Mesenchymal stem cell (in vitro differentiated cells and primary cell): Measurements from ENCODE around the gene CFAP74.

ENCODE experiments used
- DNase-seq: peaks from one replicate; pipeline ENCODE4 v3.0.0-alpha.2; 2013
- H2AFZ ChIP-seq: one replicate; pipeline ENCODE4 v1.6.1; 2013; ENCODE audit warnings: low read depth, mild to moderate bottlenecking, control low read depth, inconsistent platforms, low read length, moderate library complexity
- H2AK5ac ChIP-seq: 2 replicates; pipeline ENCODE4 v1.6.1; 2013; ENCODE audit warnings: low read length, moderate library complexity, mild to moderate bottlenecking, inconsistent platforms; ENCODE audit not compliant: severe bottlenecking
- H2BK120ac ChIP-seq: one replicate; pipeline ENCODE4 v1.6.1; 2013; ENCODE audit warnings: low read depth, mild to moderate bottlenecking, inconsistent platforms, low read length, moderate library complexity
- H2BK12ac ChIP-seq, 2 experiments: one replicate each; pipeline ENCODE4 v1.6.1; 2013; ENCODE audit warnings: inconsistent platforms in 2 of 2, low read length in 2 of 2, mild to moderate bottlenecking in 2 of 2, moderate library complexity in 2 of 2, control low read depth in 1 of 2
- H2BK15ac ChIP-seq: one replicate; pipeline ENCODE4 v1.6.1; 2013; ENCODE audit warnings: mild to moderate bottlenecking, low read depth, inconsistent platforms; ENCODE audit not compliant: poor library complexity, severe bottlenecking
- H2BK5ac ChIP-seq: 2 replicates; pipeline ENCODE4 v1.6.1; 2013; ENCODE audit warnings: low read depth, mild to moderate bottlenecking, low read length, control low read depth, inconsistent platforms; ENCODE audit not compliant: poor library complexity, severe bottlenecking
- H3K14ac ChIP-seq, 2 experiments: one replicate each; pipeline ENCODE4 v1.6.1; 2013; ENCODE audit warnings: inconsistent platforms in 2 of 2, low read length in 2 of 2, control low read depth in 1 of 2, mild to moderate bottlenecking in 1 of 2, moderate library complexity in 1 of 2
- H3K18ac ChIP-seq, 2 experiments: one replicate each; pipeline ENCODE4 v1.6.1; 2013; ENCODE audit warnings: inconsistent platforms in 2 of 2, low read length in 2 of 2, control low read depth in 1 of 2, low read depth in 1 of 2, mild to moderate bottlenecking in 1 of 2
- H3K23ac ChIP-seq, 2 experiments: one replicate each; pipeline ENCODE4 v1.6.1; 2013; ENCODE audit warnings: inconsistent platforms in 2 of 2, low read length in 2 of 2, mild to moderate bottlenecking in 2 of 2, moderate library complexity in 2 of 2, control low read depth in 1 of 2
- H3K27ac ChIP-seq: 2 replicates; pipeline ENCODE4 v1.5.1; 2013; ENCODE audit warnings: mild to moderate bottlenecking, moderate library complexity, low read length, control low read depth, inconsistent platforms; ENCODE audit not compliant: poor library complexity, severe bottlenecking
- H3K27me3 ChIP-seq, 2 experiments: 2 replicates each; pipeline versions ENCODE4 v1.6.1 to v1.7.0; 2013; ENCODE audit warnings: low read length in 2 of 2, mild to moderate bottlenecking in 2 of 2, moderate library complexity in 2 of 2, control low read depth in 1 of 2, inconsistent platforms in 1 of 2; ENCODE audit not compliant: control insufficient read depth in 1 of 2, insufficient read depth in 1 of 2
- H3K36me3 ChIP-seq, 2 experiments: 2 replicates each; pipeline versions ENCODE4 v1.6.1 to v1.7.0; 2013; ENCODE audit warnings: low read length in 2 of 2, control low read depth in 1 of 2, inconsistent platforms in 1 of 2, low read depth in 1 of 2, mild to moderate bottlenecking in 1 of 2; ENCODE audit not compliant: insufficient read depth in 2 of 2, control insufficient read depth in 1 of 2
- H3K4ac ChIP-seq, 2 experiments: one replicate each; pipeline ENCODE4 v1.6.1; 2013; ENCODE audit warnings: inconsistent platforms in 2 of 2, low read length in 2 of 2, mild to moderate bottlenecking in 2 of 2, moderate library complexity in 2 of 2, control low read depth in 1 of 2, low read depth in 1 of 2
- H3K4me1 ChIP-seq: 2 replicates; pipeline ENCODE4 v1.6.1; 2013; ENCODE audit warnings: low read depth, low read length, control low read depth; ENCODE audit not compliant: control insufficient read depth, insufficient read depth
- H3K4me2 ChIP-seq: 2 replicates; pipeline ENCODE4 v1.6.1; 2013; ENCODE audit warnings: low read length, mild to moderate bottlenecking, inconsistent platforms; ENCODE audit not compliant: poor library complexity, severe bottlenecking
- H3K4me3 ChIP-seq, 2 experiments: 2 replicates each; pipeline versions ENCODE4 v1.5.1 to v1.7.0; 2013; ENCODE audit warnings: low read length in 2 of 2, mild to moderate bottlenecking in 2 of 2, control low read depth in 1 of 2, low read depth in 1 of 2; ENCODE audit not compliant: insufficient read depth in 1 of 2
- H3K79me1 ChIP-seq: replicated peaks from 2 replicates; pipeline ENCODE4 v1.6.1; 2013; ENCODE audit warnings: mild to moderate bottlenecking, control low read depth, low read length, inconsistent platforms; ENCODE audit not compliant: poor library complexity, severe bottlenecking
- H3K9ac ChIP-seq: 2 replicates; pipeline ENCODE4 v1.7.0; 2013; ENCODE audit warnings: mild to moderate bottlenecking, low read length, moderate library complexity
- H3K9me3 ChIP-seq: 2 replicates; pipeline ENCODE4 v1.7.0; 2013; ENCODE audit warnings: mild to moderate bottlenecking, low read length; ENCODE audit not compliant: control insufficient read depth
- H4K8ac ChIP-seq: one replicate; pipeline ENCODE4 v1.6.1; 2013; ENCODE audit warnings: inconsistent platforms, mild to moderate bottlenecking, low read length, moderate library complexity
- H4K91ac ChIP-seq: one replicate; pipeline ENCODE4 v1.6.1; 2013; ENCODE audit warnings: mild to moderate bottlenecking, low read length, inconsistent platforms
- WGBS: methylation state at CpG from one replicate; pipeline ENCODE4 v1.1.7; 2013; ENCODE audit warnings: mixed read lengths; 5-methylcytosine and 5-hydroxymethylcytosine counted together

The CFAP74 gene

DNA sequence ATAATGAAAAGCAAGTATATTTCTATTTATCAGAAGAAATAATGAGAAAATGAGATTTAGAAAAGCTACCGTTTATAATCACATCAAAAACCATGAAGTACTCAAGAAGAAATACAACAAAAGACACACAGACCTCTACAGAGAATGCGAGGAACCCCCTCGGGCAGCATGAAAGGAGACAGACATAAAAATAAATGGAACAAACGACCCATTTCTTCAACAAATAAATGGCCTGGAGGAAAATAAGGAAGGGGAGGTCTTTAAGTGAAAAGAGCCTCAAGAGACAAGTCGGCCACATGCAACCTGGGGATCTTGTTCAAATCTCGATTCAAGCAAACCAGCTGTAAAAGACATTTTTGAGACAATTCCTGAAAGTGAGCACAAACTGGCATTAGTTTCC is 6.0 kb downstream of the CFAP74 start:
- Histone ChIP-seq H4K91ac (no peak overlapping the region), H2BK120ac (no peak overlapping the region), H3K27me3 (peaks cover 18 to 34% of the 10 kb centered on the region in 2 experiments), H3K9me3 (no peaks in the 10 kb centered on the region), H2BK12ac (no peak overlapping the region), H3K9ac (no peak overlapping the region), H3K4me3 (no peak overlapping the region), H2BK15ac (no peak overlapping the region), H3K36me3 (no peaks in the 10 kb centered on the region), H3K4ac (no peak overlapping the region), H2AK5ac (no peak overlapping the region), H3K27ac (no peak overlapping the region), H2BK5ac (no peak overlapping the region), H3K4me1 (no peaks in the 10 kb centered on the region), H2AFZ (no peak overlapping the region), H3K79me1 (no peaks in the 10 kb centered on the region), H4K8ac (no peak overlapping the region), H3K18ac (no peak overlapping the region), H3K14ac (no peak overlapping the region), H3K23ac (no peak overlapping the region), H3K4me2 (no peak overlapping the region)
- DNase-seq, result no peak
- 84% methylated on average over 5 of the region's 6 CpGs for WGBS

DNA sequence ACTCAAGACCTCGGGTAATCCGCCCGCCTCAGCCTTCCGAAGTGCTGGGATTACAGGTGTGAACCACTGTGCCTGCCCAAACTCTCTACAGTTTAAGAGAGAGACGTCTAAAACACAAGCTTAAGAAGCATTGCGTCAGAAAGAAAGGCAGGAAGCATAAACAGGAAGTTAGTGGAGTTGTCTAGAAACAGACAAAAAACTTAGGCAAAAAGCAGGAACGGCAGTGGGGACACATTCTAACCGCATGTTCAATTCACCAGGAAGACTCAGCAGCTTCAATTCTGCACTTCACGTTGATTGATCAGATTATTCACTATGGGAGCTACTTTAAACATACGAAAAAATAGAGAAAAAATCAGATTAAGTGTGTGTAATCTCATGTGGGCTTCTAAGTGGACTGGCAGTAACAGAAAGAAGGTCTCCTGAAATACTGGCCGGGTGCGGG is 7.4 kb downstream of the CFAP74 start:
- H3K36me3 ChIP-seq, result no peaks in the 10 kb centered on the region
- no peak overlapping the region for H2AK5ac ChIP-seq
- H2AFZ ChIP-seq, result no peak overlapping the region
- no peak overlapping the region for H3K4ac ChIP-seq
- peak; percentile 36 for DNase-seq
- H4K8ac ChIP-seq, result no peak overlapping the region
- H4K91ac ChIP-seq, result no peak overlapping the region
- no peak overlapping the region for H2BK120ac ChIP-seq
- peaks cover 18 to 36% of the 10 kb centered on the region in 2 experiments for H3K27me3 ChIP-seq
- H3K14ac ChIP-seq, result no peak overlapping the region
- no peaks in the 10 kb centered on the region for H3K79me1 ChIP-seq
- 76% methylated on average over 12 of the region's 12 CpGs for WGBS
- no peaks in the 10 kb centered on the region for H3K4me1 ChIP-seq
- H2BK5ac ChIP-seq, result no peak overlapping the region
- no peak overlapping the region for H3K23ac ChIP-seq
- no peak overlapping the region for H3K9ac ChIP-seq
- H3K18ac ChIP-seq, result no peak overlapping the region
- H3K9me3 ChIP-seq, result no peaks in the 10 kb centered on the region
- no peak overlapping the region for H2BK12ac ChIP-seq
- H3K4me2 ChIP-seq, result no peak overlapping the region
- no peak overlapping the region for H3K4me3 ChIP-seq
- H3K27ac ChIP-seq, result no peak overlapping the region
- no peak overlapping the region for H2BK15ac ChIP-seq

DNA sequence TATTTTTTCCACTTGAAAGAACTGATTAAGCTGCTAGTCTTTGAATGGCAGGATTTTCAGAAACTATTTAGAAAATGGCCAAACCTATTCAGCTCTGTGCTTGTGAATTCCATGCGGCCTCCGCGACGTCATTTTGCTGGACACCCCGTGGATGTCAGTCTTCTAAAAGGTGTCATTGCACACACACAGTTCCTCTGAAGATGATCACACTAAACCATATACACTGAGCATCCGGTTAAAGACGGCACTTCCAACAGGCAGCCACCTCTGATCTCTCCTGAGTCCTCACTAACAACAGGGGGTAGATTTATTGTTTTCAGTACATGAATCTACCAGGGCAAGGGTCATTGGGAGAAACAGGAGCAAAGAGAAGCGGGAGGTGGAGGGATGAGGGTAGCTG is 9.1 kb downstream of the CFAP74 start:
- Histone ChIP-seq H2BK15ac (no peak overlapping the region), H3K18ac (no peak overlapping the region), H3K4me1 (no peaks in the 10 kb centered on the region), H3K79me1 (no peaks in the 10 kb centered on the region), H2BK120ac (no peak overlapping the region), H4K8ac (no peak overlapping the region), H3K27me3 (peaks cover 13 to 29% of the 10 kb centered on the region in 2 experiments), H2BK5ac (no peak overlapping the region), H3K4ac (no peak overlapping the region), H3K27ac (no peak overlapping the region), H2BK12ac (no peak overlapping the region), H2AK5ac (no peak overlapping the region), H3K4me3 (no peak overlapping the region), H3K23ac (no peak overlapping the region), H4K91ac (no peak overlapping the region), H3K4me2 (no peak overlapping the region), H3K14ac (no peak overlapping the region), H3K36me3 (no peaks in the 10 kb centered on the region), H2AFZ (no peak overlapping the region), H3K9ac (no peak overlapping the region), H3K9me3 (no peaks in the 10 kb centered on the region)
- DNase-seq, result no peak
- 83% methylated on average over 6 of the region's 8 CpGs for WGBS

DNA sequence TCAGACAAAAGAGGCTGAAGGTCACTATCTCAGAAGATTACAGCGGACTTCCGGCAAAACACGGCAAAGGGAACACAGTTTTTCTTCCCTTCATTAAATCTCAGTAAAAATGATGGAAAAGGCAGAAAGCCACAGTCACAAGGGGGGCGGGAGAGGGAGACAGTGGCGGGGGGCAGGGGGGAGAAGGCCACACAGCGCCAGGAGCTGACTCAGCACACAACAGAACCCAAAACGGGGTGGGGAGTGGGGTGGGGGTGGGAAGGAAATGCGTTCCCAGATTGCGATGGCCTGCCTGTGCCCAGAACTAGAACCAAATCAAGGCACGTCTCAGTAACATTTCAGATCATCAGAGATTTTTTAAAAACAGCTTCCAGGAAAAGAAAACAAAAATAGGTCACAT is 13.4 kb downstream of the CFAP74 start:
- Histone ChIP-seq H3K27me3 (peaks cover 12 to 30% of the 10 kb centered on the region in 2 experiments), H3K23ac (no peak overlapping the region), H2BK12ac (no peak overlapping the region), H3K36me3 (no peaks in the 10 kb centered on the region), H3K9ac (peak overlapping the region; percentile 55), H3K18ac (no peak overlapping the region), H4K8ac (no peak overlapping the region), H3K14ac (no peak overlapping the region), H3K27ac (no peak overlapping the region), H3K4me1 (no peaks in the 10 kb centered on the region), H2AK5ac (no peak overlapping the region), H2BK120ac (no peak overlapping the region), H2BK15ac (no peak overlapping the region), H4K91ac (no peak overlapping the region), H3K4me3 (no peak overlapping the region), H3K9me3 (no peaks in the 10 kb centered on the region), H2AFZ (no peak overlapping the region), H3K4me2 (no peak overlapping the region), H2BK5ac (no peak overlapping the region), H3K79me1 (no peaks in the 10 kb centered on the region), H3K4ac (no peak overlapping the region)
- WGBS, result 90% methylated on average over 2 of the region's 10 CpGs
- DNase-seq, result no peak
